Activated CD8-positive, alpha-beta T cell treated with anti-CD3 and anti-CD28 coated beads for 36 hours (primary cell): ENCODE results near the gene CSF2RB. TPM values are rescaled to one million over a fixed set of nuclear protein-coding genes. Genes with fewer than 3 reads are reported as not detected.

Experiments
- ATAC-seq: fragments of 200-7000 bp; cut with Tn5 transposase; one replicate; pipeline ENCODE4 v1.10.0; 2021; ENCODE audit warnings: mild to moderate bottlenecking, moderate library complexity
- CTCF ChIA-PET: fragments of 350-600 bp; sonication (Branson Sonifier 250); formaldehyde crosslinking; loops from one replicate; lab custom pipeline; 2021; ENCODE audit warnings: antibody characterized with exemption; lab: Charles Lee
- POLR2A ChIA-PET: fragments of 350-600 bp; sonication (Branson Sonifier 250); formaldehyde crosslinking; loops from one replicate; lab custom pipeline; 2021; ENCODE audit warnings: antibody characterized with exemption; lab: Charles Lee
- DNase-seq: peaks from one replicate; pipeline ENCODE4 v3.0.0-alpha.2; 2020
- H3K27ac Mint-ChIP-seq: one replicate; pipeline ENCODE4 v1.8.0; 2021; ENCODE audit warnings: mild to moderate bottlenecking, mixed read lengths
- H3K27me3 Mint-ChIP-seq: one replicate; pipeline ENCODE4 v1.8.0; 2021; ENCODE audit warnings: mixed read lengths
- H3K36me3 Mint-ChIP-seq: one replicate; pipeline ENCODE4 v1.8.0; 2021; ENCODE audit warnings: low read depth, mixed read lengths
- H3K4me1 Mint-ChIP-seq: one replicate; pipeline ENCODE4 v1.8.0; 2021; ENCODE audit warnings: low read depth, mixed read lengths
- H3K4me3 Mint-ChIP-seq: one replicate; pipeline ENCODE4 v1.8.0; 2021; ENCODE audit warnings: mild to moderate bottlenecking, moderate library complexity, mixed read lengths
- H3K9me3 Mint-ChIP-seq: one replicate; pipeline ENCODE4 v1.8.0; 2021; ENCODE audit warnings: mixed read lengths
- intact Hi-C: fragments of 100-400 bp; cut with micrococcal nuclease; formaldehyde crosslinking; loops from one replicate; pipeline ENCODE4 v1.10.0; 2022
- total RNA-seq, 2 experiments: library from RNA; stranded (reverse); gene quantifications; one replicate each; pipeline ENCODE4 v1.2.3, GENCODE V29; 2021
- TF ChIP-seq, protein P1 (sequence below): fragments of 200-600 bp; IDR thresholded peaks from one replicate; pipeline ENCODE4 v1.8.0; 2022; ENCODE audit warnings: antibody characterized with exemption, mild to moderate bottlenecking

Gene CSF2RB
- total RNA-seq, 2 experiments from 2014 or later: 0.16 to 0.29 TPM

DNA sequence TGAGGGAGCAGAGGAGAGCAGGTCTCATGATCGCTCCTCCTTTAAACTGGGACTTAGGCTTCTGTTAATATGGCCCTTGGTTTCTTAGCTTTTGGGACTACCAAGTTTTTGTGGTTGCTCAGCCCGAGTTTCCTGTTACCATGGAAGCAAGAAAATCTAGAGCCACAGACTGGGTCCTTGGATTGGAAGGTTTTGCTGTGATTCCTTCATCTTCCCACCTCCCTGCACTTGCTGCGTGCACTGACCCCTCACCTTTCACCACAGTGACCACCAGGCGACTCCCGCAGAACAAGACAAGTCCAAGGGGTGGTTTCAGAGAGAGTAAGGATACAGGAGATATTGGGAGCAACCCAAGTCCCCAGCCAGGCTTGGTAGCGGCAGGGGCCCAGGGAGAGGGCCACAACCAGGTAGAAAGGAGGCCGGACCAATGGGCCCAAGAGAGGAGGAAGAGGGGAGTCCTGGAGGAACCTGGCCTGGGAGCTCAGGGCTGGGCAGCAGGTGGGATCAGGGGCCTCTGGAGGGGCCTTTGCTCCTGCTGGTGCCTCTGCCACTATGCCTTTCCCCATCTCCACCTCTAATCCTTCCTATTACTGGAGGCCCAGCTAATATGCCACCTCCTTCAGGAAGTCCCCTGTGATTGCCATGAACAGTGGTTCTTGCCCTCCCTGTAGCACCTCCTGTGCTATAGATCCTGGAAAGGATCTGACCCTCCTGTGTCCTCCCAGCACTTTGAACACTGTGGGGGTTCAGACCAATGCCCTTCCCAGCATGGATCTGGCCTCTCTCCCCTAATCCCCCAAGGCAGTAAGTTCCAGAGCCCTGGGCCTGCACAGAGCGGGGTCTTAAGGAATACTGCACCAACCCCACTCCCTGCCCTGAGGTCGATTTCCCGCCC, 21.2 kb downstream of the CSF2RB start:
- H3K4me3 Mint-ChIP-seq: no peak overlapping the region
- DNase-seq (no peak), ATAC-seq (no peak)
- ChIA-PET CTCF (interaction anchor here (0.8 kb wide), 1 partner anchor 43 kb away, joined by 3 read pairs; no protein-coding TSS in a partner anchor), POLR2A (no interaction called here)
- no peaks in the 10 kb centered on the region for H3K36me3 Mint-ChIP-seq
- intact Hi-C loops: no loop called here
- H3K27me3 Mint-ChIP-seq: no peaks in the 10 kb centered on the region
- no peaks in the 10 kb centered on the region for H3K4me1 Mint-ChIP-seq
- H3K9me3 Mint-ChIP-seq: no peaks in the 10 kb centered on the region
- no peak overlapping the region for H3K27ac Mint-ChIP-seq
- TF ChIP-seq, protein P1, sequence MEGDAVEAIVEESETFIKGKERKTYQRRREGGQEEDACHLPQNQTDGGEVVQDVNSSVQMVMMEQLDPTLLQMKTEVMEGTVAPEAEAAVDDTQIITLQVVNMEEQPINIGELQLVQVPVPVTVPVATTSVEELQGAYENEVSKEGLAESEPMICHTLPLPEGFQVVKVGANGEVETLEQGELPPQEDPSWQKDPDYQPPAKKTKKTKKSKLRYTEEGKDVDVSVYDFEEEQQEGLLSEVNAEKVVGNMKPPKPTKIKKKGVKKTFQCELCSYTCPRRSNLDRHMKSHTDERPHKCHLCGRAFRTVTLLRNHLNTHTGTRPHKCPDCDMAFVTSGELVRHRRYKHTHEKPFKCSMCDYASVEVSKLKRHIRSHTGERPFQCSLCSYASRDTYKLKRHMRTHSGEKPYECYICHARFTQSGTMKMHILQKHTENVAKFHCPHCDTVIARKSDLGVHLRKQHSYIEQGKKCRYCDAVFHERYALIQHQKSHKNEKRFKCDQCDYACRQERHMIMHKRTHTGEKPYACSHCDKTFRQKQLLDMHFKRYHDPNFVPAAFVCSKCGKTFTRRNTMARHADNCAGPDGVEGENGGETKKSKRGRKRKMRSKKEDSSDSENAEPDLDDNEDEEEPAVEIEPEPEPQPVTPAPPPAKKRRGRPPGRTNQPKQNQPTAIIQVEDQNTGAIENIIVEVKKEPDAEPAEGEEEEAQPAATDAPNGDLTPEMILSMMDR: no peak

DNA sequence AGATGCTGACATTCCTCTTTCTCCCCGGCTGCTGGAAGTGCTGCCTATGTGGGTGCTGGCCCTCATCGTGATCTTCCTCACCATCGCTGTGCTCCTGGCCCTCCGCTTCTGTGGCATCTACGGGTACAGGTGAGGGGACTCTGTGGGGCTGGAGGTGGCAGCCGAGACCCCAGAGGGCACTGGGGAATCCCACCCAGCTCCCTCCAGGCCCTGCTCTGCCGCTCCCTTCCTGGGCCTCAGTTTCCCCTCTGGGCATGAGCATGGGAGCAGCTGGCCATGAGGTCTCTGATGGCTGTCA, 21.8 kb downstream of the CSF2RB start:
- ATAC-seq (no peak), DNase-seq (no peak)
- CTCF ChIA-PET: no interaction called here
- H3K27ac Mint-ChIP-seq: no peak overlapping the region
- TF ChIP-seq, protein P1: no peak
- intact Hi-C loops: no loop called here
- no peak overlapping the region for H3K4me3 Mint-ChIP-seq
- POLR2A ChIA-PET: no interaction called here
- H3K9me3 Mint-ChIP-seq: no peaks in the 10 kb centered on the region
- H3K27me3 Mint-ChIP-seq: no peaks in the 10 kb centered on the region
- no peaks in the 10 kb centered on the region for H3K4me1 Mint-ChIP-seq
- H3K36me3 Mint-ChIP-seq: no peaks in the 10 kb centered on the region

DNA sequence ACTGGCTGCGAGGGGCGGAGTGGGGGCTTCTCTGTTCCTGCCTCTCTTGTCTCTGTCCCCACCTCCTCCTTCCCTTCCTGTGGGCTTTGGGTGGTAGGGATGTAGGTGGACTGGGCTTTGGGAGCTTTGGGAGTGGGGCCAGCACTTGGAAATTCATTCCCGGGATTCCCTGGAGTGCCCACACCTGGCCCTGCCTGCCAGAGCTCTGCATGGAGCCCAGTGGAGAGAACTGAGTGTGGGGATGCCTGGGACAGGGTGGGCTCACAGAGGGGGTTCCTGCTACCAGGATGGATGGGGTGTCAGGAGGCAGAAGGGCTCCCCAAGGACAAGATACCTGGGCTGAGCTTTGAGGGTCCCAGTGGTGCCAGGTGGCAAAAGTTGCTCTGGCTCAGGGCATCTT, 22.3 kb downstream of the CSF2RB start:
- DNase-seq (no peak), ATAC-seq (no peak)
- Mint-ChIP-seq H3K27ac (no peak overlapping the region), H3K4me1 (peaks cover 1% of the 10 kb centered on the region), H3K27me3 (no peaks in the 10 kb centered on the region), H3K4me3 (no peak overlapping the region), H3K9me3 (no peaks in the 10 kb centered on the region), H3K36me3 (no peaks in the 10 kb centered on the region)
- TF ChIP-seq, protein P1: no peak
- intact Hi-C loops: no loop called here
- CTCF ChIA-PET: interaction anchor here (0.6 to 1.7 kb wide), 2 partner anchors 40 to 57 kb away, joined by 3 read pairs; no protein-coding TSS in a partner anchor
- POLR2A ChIA-PET: no interaction called here

DNA sequence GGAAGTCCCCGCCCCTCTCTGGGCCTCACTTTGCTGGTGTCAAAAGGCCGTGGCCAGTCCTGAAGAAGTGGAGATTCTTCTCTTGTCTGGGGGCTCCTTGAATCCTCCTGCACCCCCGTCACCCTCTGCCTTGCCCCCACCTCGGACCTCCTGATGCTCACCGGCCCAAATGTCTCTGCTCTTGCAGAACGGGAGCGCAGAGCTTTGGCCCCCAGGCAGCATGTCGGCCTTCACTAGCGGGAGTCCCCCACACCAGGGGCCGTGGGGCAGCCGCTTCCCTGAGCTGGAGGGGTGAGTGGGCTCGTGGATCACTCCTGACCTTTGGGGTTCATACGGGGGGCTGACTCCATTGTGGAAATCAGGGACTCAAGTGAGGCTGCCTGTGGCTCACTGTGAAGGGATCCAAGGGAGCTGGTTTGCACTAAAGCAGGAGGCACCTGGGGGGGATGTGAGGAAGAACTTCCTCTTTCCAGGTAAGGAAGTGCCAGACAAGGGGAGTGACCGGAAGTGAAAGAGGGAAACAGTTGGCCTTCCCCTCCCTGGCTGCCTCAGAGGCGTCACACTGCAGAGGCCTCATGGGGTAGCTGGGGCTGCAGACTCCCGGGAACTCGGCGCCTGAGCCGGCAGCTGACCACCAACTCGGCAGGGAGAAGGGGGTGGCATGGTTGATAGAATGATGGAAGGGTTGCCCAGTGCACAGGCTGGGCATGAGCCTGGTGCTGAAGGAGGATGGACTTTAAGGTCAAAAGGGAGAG, 23.1 kb downstream of the CSF2RB start:
- TF ChIP-seq, protein P1: no peak
- Mint-ChIP-seq H3K4me1 (peaks cover 8% of the 10 kb centered on the region), H3K27ac (no peak overlapping the region), H3K36me3 (no peaks in the 10 kb centered on the region), H3K9me3 (no peaks in the 10 kb centered on the region), H3K27me3 (no peaks in the 10 kb centered on the region), H3K4me3 (no peak overlapping the region)
- intact Hi-C loops: no loop called here
- CTCF ChIA-PET: interaction anchor here (1.7 kb wide), 1 partner anchor 39 kb away, joined by 3 read pairs; no protein-coding TSS in a partner anchor
- DNase-seq (no peak), ATAC-seq (no peak)
- POLR2A ChIA-PET: no interaction called here
